ENCODE data around the gene CCR6. TPM values are rescaled to one million over a fixed set of nuclear protein-coding genes. Genes with fewer than 3 reads are reported as not detected.
"Not testable (repeated sequence)": the region's sequence is repeated elsewhere in the genome, so short reads cannot be mapped to it uniquely, and the experiment has no call there.

CCR6 gene
- total RNA-seq, 1 experiment from 2014 or later: not detected

- Mint-ChIP-seq H3K4me1 (ENCODE audit: low read depth, unreplicated experiment) (no peaks in the 10 kb centered on the region), H3K27ac (ENCODE audit: unreplicated experiment) (no peak overlapping the region), H3K4me3 (ENCODE audit: unreplicated experiment) (no peak overlapping the region), H3K36me3 (ENCODE audit: insufficient read depth, unreplicated experiment) (no peaks in the 10 kb centered on the region), H3K9me3 (ENCODE audit: unreplicated experiment) (no peaks in the 10 kb centered on the region), H3K27me3 (ENCODE audit: insufficient read depth, unreplicated experiment) (no peaks in the 10 kb centered on the region)
- no peaks in the 10 kb centered on the region for H3K27me3 ChIP-seq (replicated peaks; ENCODE audit: control insufficient read depth, insufficient read depth, low read length)
- no peak overlapping the region for H3K4me3 ChIP-seq (ENCODE audit: low read depth, low read length)
- TF ChIP-seq CTCF (IDR thresholded peaks at IDR 0.05; ENCODE audit: insufficient read depth in 1 of 2, low read depth in 1 of 2, low read length in 1 of 2, severe bottlenecking in 1 of 2, unreplicated experiment in 1 of 2): no peak
- no peaks in the 10 kb centered on the region for H3K4me1 ChIP-seq
- no TSS peak for BruUV-seq (replicated peaks)
- no peaks in the 10 kb centered on the region for H3K9me3 ChIP-seq
- intact Hi-C loops (cut with micrococcal nuclease; ENCODE audit: unreplicated experiment): no loop called here
- ChIA-PET CTCF (no interaction called here), POLR2A (no interaction called here)
- H3K36me3 ChIP-seq (ENCODE audit: control insufficient read depth, insufficient read depth, low read length): no peaks in the 10 kb centered on the region
- DNase-seq: no peak
Observed at GRCh38 chr6:167078745-167079144, 44.2 kb upstream of the CCR6 start.

- no peak for DNase-seq
- no peak overlapping the region for H3K4me3 ChIP-seq (ENCODE audit: low read depth, low read length)
- intact Hi-C loops (cut with micrococcal nuclease; ENCODE audit: unreplicated experiment): no loop called here
- Mint-ChIP-seq H3K27me3 (ENCODE audit: insufficient read depth, unreplicated experiment) (no peaks in the 10 kb centered on the region), H3K4me3 (ENCODE audit: unreplicated experiment) (no peak overlapping the region), H3K4me1 (ENCODE audit: low read depth, unreplicated experiment) (no peaks in the 10 kb centered on the region), H3K36me3 (ENCODE audit: insufficient read depth, unreplicated experiment) (no peaks in the 10 kb centered on the region), H3K9me3 (ENCODE audit: unreplicated experiment) (no peaks in the 10 kb centered on the region), H3K27ac (ENCODE audit: unreplicated experiment) (no peak overlapping the region)
- H3K36me3 ChIP-seq (ENCODE audit: control insufficient read depth, insufficient read depth, low read length): no peaks in the 10 kb centered on the region
- no peaks in the 10 kb centered on the region for H3K9me3 ChIP-seq
- no peak for TF ChIP-seq CTCF (IDR thresholded peaks at IDR 0.05; ENCODE audit: insufficient read depth in 1 of 2, low read depth in 1 of 2, low read length in 1 of 2, severe bottlenecking in 1 of 2, unreplicated experiment in 1 of 2)
- BruUV-seq (replicated peaks): no TSS peak
- no peaks in the 10 kb centered on the region for H3K4me1 ChIP-seq
- ChIA-PET POLR2A (no interaction called here), CTCF (no interaction called here)
- no peaks in the 10 kb centered on the region for H3K27me3 ChIP-seq (replicated peaks; ENCODE audit: control insufficient read depth, insufficient read depth, low read length)
Observed at GRCh38 chr6:167079853-167080297, 43.0 kb upstream of the CCR6 start.

- H3K4me3 Mint-ChIP-seq (ENCODE audit: unreplicated experiment): no peak overlapping the region
- Histone ChIP-seq H3K4me1 (no peaks in the 10 kb centered on the region), H3K9me3 (no peaks in the 10 kb centered on the region), H3K4me3 (ENCODE audit: low read depth, low read length) (no peak overlapping the region), H3K36me3 (ENCODE audit: control insufficient read depth, insufficient read depth, low read length) (no peaks in the 10 kb centered on the region), H3K27me3 (replicated peaks; ENCODE audit: control insufficient read depth, insufficient read depth, low read length) (no peaks in the 10 kb centered on the region)
- no peak for DNase-seq
- H3K9me3 Mint-ChIP-seq (ENCODE audit: unreplicated experiment): no peaks in the 10 kb centered on the region
- H3K27me3 Mint-ChIP-seq (ENCODE audit: insufficient read depth, unreplicated experiment): no peaks in the 10 kb centered on the region
- H3K4me1 Mint-ChIP-seq (ENCODE audit: low read depth, unreplicated experiment): no peaks in the 10 kb centered on the region
- intact Hi-C loops (cut with micrococcal nuclease; ENCODE audit: unreplicated experiment): no loop called here
- TF ChIP-seq CTCF (IDR thresholded peaks at IDR 0.05; ENCODE audit: insufficient read depth in 1 of 2, low read depth in 1 of 2, low read length in 1 of 2, severe bottlenecking in 1 of 2, unreplicated experiment in 1 of 2): no peak
- no peaks in the 10 kb centered on the region for H3K36me3 Mint-ChIP-seq (ENCODE audit: insufficient read depth, unreplicated experiment)
- CTCF ChIA-PET: no interaction called here
- BruUV-seq (replicated peaks): no TSS peak
- no peak overlapping the region for H3K27ac Mint-ChIP-seq (ENCODE audit: unreplicated experiment)
- POLR2A ChIA-PET: no interaction called here
Observed at GRCh38 chr6:167087857-167088354, 35.0 kb upstream of the CCR6 start.

- H3K4me1 Mint-ChIP-seq (ENCODE audit: low read depth, unreplicated experiment); H3K9me3 Mint-ChIP-seq (ENCODE audit: unreplicated experiment); POLR2A ChIA-PET; H3K27ac Mint-ChIP-seq (ENCODE audit: unreplicated experiment); H3K36me3 Mint-ChIP-seq (ENCODE audit: insufficient read depth, unreplicated experiment); CTCF ChIA-PET; H3K4me3 ChIP-seq (ENCODE audit: low read depth, low read length); DNase-seq; H3K27me3 Mint-ChIP-seq (ENCODE audit: insufficient read depth, unreplicated experiment); intact Hi-C loops (cut with micrococcal nuclease; ENCODE audit: unreplicated experiment); H3K27me3 ChIP-seq (replicated peaks; ENCODE audit: control insufficient read depth, insufficient read depth, low read length); BruUV-seq (replicated peaks); H3K9me3 ChIP-seq; H3K4me3 Mint-ChIP-seq (ENCODE audit: unreplicated experiment); H3K4me1 ChIP-seq; H3K36me3 ChIP-seq (ENCODE audit: control insufficient read depth, insufficient read depth, low read length): not testable (repeated sequence)
Observed at GRCh38 chr6:167088741-167089140, 34.2 kb upstream of the CCR6 start.

Data from Caco-2 (cell line).